GM12878 (cell line): Measurements from ENCODE around the gene AIRE. TPM values are rescaled to one million over a fixed set of nuclear protein-coding genes. Genes with fewer than 3 reads are reported as not detected.

ENCODE experiments used
- ATAC-seq: fragments of 200-7000 bp; cut with Tn5 transposase; 3 replicates; pipeline ENCODE4 v1.9.1; 2020; ENCODE audit warnings: mild to moderate bottlenecking, moderate library complexity
- BruUV-seq: library from RNA; stranded (reverse); fragments of 400-500 nt; replicated peaks from 2 replicates; lab custom pipeline; 2021; lab: Mats Ljungman, UMichigan
- CTCF ChIA-PET: fragments of 300-600 bp; sonication (Branson Sonifier 250); formaldehyde crosslinking; extraction: SDS; loops from one replicate; lab custom pipeline; 2021; ENCODE audit warnings: inconsistent platforms; lab: Yijun Ruan, JAX
- POLR2A ChIA-PET: fragments of 350-600 bp; formaldehyde crosslinking; extraction: SDS; loops from one replicate; lab custom pipeline; 2021; ENCODE audit warnings: inconsistent platforms; lab: Charles Lee
- RAD21 ChIA-PET: fragments of 300-600 bp; sonication (Branson Sonifier 250); formaldehyde crosslinking; loops from one replicate; lab custom pipeline; 2023; ENCODE audit warnings: antibody characterized with exemption; ENCODE audit not compliant: unreplicated experiment; lab: Charles Lee
- SMC1A ChIA-PET: fragments of 300-600 bp; sonication (Branson Sonifier 250); formaldehyde crosslinking; loops from one replicate; lab custom pipeline; 2023; ENCODE audit not compliant: unreplicated experiment, uncharacterized antibody; lab: Charles Lee
- DNase-seq: peaks from one replicate; pipeline ENCODE4 v3.0.0-alpha.2; 2011; ENCODE audit warnings: low read depth, low spot score
- FAIRE-seq: peaks from 3 replicates; lab custom pipeline; 2011; peaks lifted over from hg19 to GRCh38; lab: Jason Lieb, UNC
- H2AFZ ChIP-seq: 2 replicates; pipeline ENCODE4 v1.6.0; 2011; ENCODE audit warnings: low read depth, low read length, control low read depth; ENCODE audit not compliant: control insufficient read depth
- H3K27ac ChIP-seq: 2 replicates; pipeline ENCODE4 v1.5.1; 2011; ENCODE audit warnings: control low read depth; ENCODE audit not compliant: control insufficient read depth, insufficient read depth
- H3K27me3 ChIP-seq, 2 experiments: replicated peaks in 1 of 2; 2 replicates each; pipeline versions ENCODE4 v1.6.0 to v1.6.1; 2011; ENCODE audit warnings: low read length in 1 of 2; ENCODE audit not compliant: control insufficient read depth in 2 of 2, insufficient read depth in 2 of 2
- H3K36me3 ChIP-seq, 2 experiments: 2 replicates each; pipeline ENCODE4 v1.5.1; 2011; ENCODE audit warnings: low read length in 1 of 2; ENCODE audit not compliant: control insufficient read depth in 2 of 2, insufficient read depth in 2 of 2
- H3K4me1 ChIP-seq: 2 replicates; pipeline ENCODE4 v1.6.1; 2011; ENCODE audit warnings: mild to moderate bottlenecking, low read length, moderate library complexity, mixed read lengths; ENCODE audit not compliant: control insufficient read depth, insufficient read depth
- H3K4me2 ChIP-seq: 2 replicates; pipeline ENCODE4 v1.6.0; 2011; ENCODE audit warnings: control low read depth; ENCODE audit not compliant: control insufficient read depth, insufficient read depth
- H3K4me3 ChIP-seq: fragments of 200-600 bp; sonication (generic); 2 replicates; pipeline ENCODE4 v1.5.1; 2016
- H3K79me2 ChIP-seq: 2 replicates; pipeline ENCODE4 v1.6.0; 2011; ENCODE audit warnings: low read length; ENCODE audit not compliant: control insufficient read depth, insufficient read depth
- H3K9ac ChIP-seq: 2 replicates; pipeline ENCODE4 v1.8.0; 2011; ENCODE audit warnings: low read length, control low read depth, mixed read lengths; ENCODE audit not compliant: control insufficient read depth, insufficient read depth
- H3K9me3 ChIP-seq: replicated peaks from 3 replicates; pipeline ENCODE4 v1.5.1; 2011; ENCODE audit warnings: mild to moderate bottlenecking, low read length; ENCODE audit not compliant: control insufficient read depth, insufficient read depth
- H4K20me1 ChIP-seq: 2 replicates; pipeline ENCODE4 v1.6.0; 2011; ENCODE audit not compliant: control insufficient read depth, insufficient read depth
- BHLHE40 ChIP-seq, 2 experiments: fragments of 450-650 bp in 1 of 2; IDR thresholded peaks; 2 replicates each; pipeline ENCODE4 v1.6.1; 2011 to 2017; ENCODE audit warnings: low read depth in 2 of 2, borderline replicate concordance in 1 of 2, improper control_type of control experiment in 1 of 2, low read length in 1 of 2, mild to moderate bottlenecking in 1 of 2
- CHD4 ChIP-seq: fragments of 200-600 bp; sonication (generic); IDR thresholded peaks from 2 replicates; pipeline ENCODE4 v1.6.1; 2016; ENCODE audit warnings: mild to moderate bottlenecking
- ELK1 ChIP-seq: IDR thresholded peaks from 2 replicates; pipeline ENCODE4 v1.6.1; 2012; ENCODE audit warnings: low read depth, low read length, improper control_type of control experiment
- GABPA ChIP-seq: IDR thresholded peaks from 2 replicates; pipeline ENCODE4 v1.6.1; 2014; ENCODE audit warnings: antibody characterized with exemption, low read depth, mild to moderate bottlenecking, inconsistent platforms
- GATAD2B ChIP-seq: fragments of 450-650 bp; conservative IDR thresholded peaks from 2 replicates; pipeline ENCODE4 v1.6.1; 2017; ENCODE audit warnings: low read depth, mild to moderate bottlenecking, moderate library complexity
- IKZF1 ChIP-seq: fragments of 450-650 bp; conservative IDR thresholded peaks from 2 replicates; pipeline ENCODE4 v1.6.1; 2017; ENCODE audit warnings: antibody characterized with exemption, mild to moderate bottlenecking
- KAT2A ChIP-seq: conservative IDR thresholded peaks from 2 replicates; pipeline ENCODE4 v1.6.1; 2011; ENCODE audit warnings: low read depth, low read length; ENCODE audit not compliant: control insufficient read depth
- MEF2B ChIP-seq: fragments of 450-650 bp; IDR thresholded peaks from 2 replicates; pipeline ENCODE4 v1.6.1; 2018; ENCODE audit warnings: mild to moderate bottlenecking, moderate library complexity; ENCODE audit not compliant: partially characterized antibody, poor library complexity, severe bottlenecking
- MTA2 ChIP-seq: fragments of 450-650 bp; IDR thresholded peaks from 2 replicates; pipeline ENCODE4 v1.6.1; 2016; ENCODE audit warnings: low read depth, mild to moderate bottlenecking, moderate library complexity
- MTA3 ChIP-seq: IDR thresholded peaks from 2 replicates; pipeline ENCODE4 v1.6.1; 2012; ENCODE audit warnings: low read length, inconsistent platforms, borderline replicate concordance
- NFIC ChIP-seq: IDR thresholded peaks from 2 replicates; pipeline ENCODE4 v1.6.1; 2012; ENCODE audit warnings: low read depth, mild to moderate bottlenecking, inconsistent platforms, low read length, moderate library complexity
- NFXL1 ChIP-seq: fragments of 450-650 bp; IDR thresholded peaks from 2 replicates; pipeline ENCODE4 v1.6.1; 2017; ENCODE audit warnings: antibody characterized with exemption, mild to moderate bottlenecking, borderline replicate concordance
- NR2C1 ChIP-seq: fragments of 450-650 bp; IDR thresholded peaks from 2 replicates; pipeline ENCODE4 v1.6.1; 2017; ENCODE audit warnings: antibody characterized with exemption, mild to moderate bottlenecking, moderate library complexity
- PAX5 ChIP-seq: IDR thresholded peaks from 2 replicates; pipeline ENCODE4 v1.6.1; 2011; ENCODE audit warnings: low read depth, low read length, borderline replicate concordance
- POU2F2 ChIP-seq: IDR thresholded peaks from 3 replicates; pipeline ENCODE4 v1.6.1; 2011; ENCODE audit warnings: low read depth, mild to moderate bottlenecking, low read length, borderline replicate concordance
- RAD51 ChIP-seq: fragments of 450-650 bp; IDR thresholded peaks from 2 replicates; pipeline ENCODE4 v1.6.1; 2016; ENCODE audit warnings: moderate library complexity, mild to moderate bottlenecking, inconsistent platforms
- RFX5 ChIP-seq: IDR thresholded peaks from 2 replicates; pipeline ENCODE4 v1.6.1; 2011; ENCODE audit warnings: low read depth, low read length, improper control_type of control experiment
- SREBF1 ChIP-seq: IDR thresholded peaks from 2 replicates; pipeline ENCODE4 v1.6.1; 2012; ENCODE audit warnings: mild to moderate bottlenecking, low read length
- TCF12 ChIP-seq: IDR thresholded peaks from 2 replicates; pipeline ENCODE4 v1.6.1; 2011; ENCODE audit warnings: low read depth, mild to moderate bottlenecking, low read length
- YY1 ChIP-seq: IDR thresholded peaks from 2 replicates; pipeline ENCODE4 v1.6.1; 2011; ENCODE audit warnings: low read depth, mild to moderate bottlenecking, low read length
- ZNF274 ChIP-seq: IDR thresholded peaks from one replicate; pipeline ENCODE4 v1.8.0; 2011; ENCODE audit not compliant: insufficient read length, insufficient read depth
- ZZZ3 ChIP-seq: IDR thresholded peaks from 2 replicates; pipeline ENCODE4 v1.6.1; 2011; ENCODE audit warnings: low read depth; ENCODE audit not compliant: control insufficient read depth, insufficient read length
- WGBS: methylation state at CpG from one replicate; pipeline ENCODE4 v1.1.6; 2016; ENCODE audit warnings: low lambda C conversion rate; ENCODE audit not compliant: insufficient replicate concordance, insufficient coverage; ENCODE audit errors: missing lambda C conversion rate; 5-methylcytosine and 5-hydroxymethylcytosine counted together
- in situ Hi-C: fragments of 300-500 bp; cut with MboI; formaldehyde crosslinking; loops from 9 replicates; pipeline ENCODE4 v1.14.3; 2018; ENCODE audit warnings: mixed read lengths
- intact Hi-C: fragments of 100-400 bp; cut with micrococcal nuclease; formaldehyde crosslinking; loops from one replicate; pipeline ENCODE4 v1.14.2; 2022; ENCODE audit not compliant: unreplicated experiment
- polyA plus RNA-seq, 11 experiments: library from polyadenylated mRNA; depleted of rRNA in 4 of 11; unstranded in 6 of 11; stranded (reverse) in 5 of 11; fragments of >200 nt; fragmentation: Nextera tagmentation in 4 of 11; fragmentation: Illumina TruSeq in 1 of 11; extraction: Ambion mirVana in 4 of 11; extraction: Trizol in 1 of 11; gene quantifications; 1 replicate in 1 of 11; 2 replicates in 10 of 11; pipeline versions ENCODE4 v1.2.1 to v1.2.3, GENCODE V29; 2011 to 2016; ENCODE audit warnings: inconsistent platforms in 2 of 11, missing spikeins in 2 of 11, low read depth in 1 of 11
- total RNA-seq, 4 experiments: library from RNA; depleted of rRNA in 3 of 4; stranded (reverse); fragments of >200 nt in 3 of 4; fragmentation: Illumina TruSeq in 1 of 4; extraction: Trizol in 1 of 4; gene quantifications; 2 replicates each; pipeline versions ENCODE4 v1.2.1 to v1.2.3, GENCODE V29; 2013 to 2021
- TF ChIP-seq, protein P1 (sequence below): fragments of 450-650 bp; IDR thresholded peaks from 2 replicates; pipeline ENCODE4 v1.6.1; 2016; ENCODE audit warnings: mild to moderate bottlenecking

The AIRE gene
- total and polyA plus RNA-seq, 10 of the 15 experiments (the other 5 are each of a cell fraction or from before 2014, with no cell fraction given), result 0.05 to 0.10 TPM; not detected in 8

GRCh38 chr21:44299085-44299457 lies 13.4 kb downstream of the AIRE start (continued):
- TF ChIP-seq CHD4, result no peak
- peak in 1 of 2 experiments; percentile 72; a peak in 2 of 4 replicates for TF ChIP-seq BHLHE40 (IDR thresholded peaks at IDR 0.05; ENCODE audit: borderline replicate concordance in 1 of 2, low read depth in 2 of 2, low read length in 1 of 2)
- no peak for TF ChIP-seq ZZZ3

DNA sequence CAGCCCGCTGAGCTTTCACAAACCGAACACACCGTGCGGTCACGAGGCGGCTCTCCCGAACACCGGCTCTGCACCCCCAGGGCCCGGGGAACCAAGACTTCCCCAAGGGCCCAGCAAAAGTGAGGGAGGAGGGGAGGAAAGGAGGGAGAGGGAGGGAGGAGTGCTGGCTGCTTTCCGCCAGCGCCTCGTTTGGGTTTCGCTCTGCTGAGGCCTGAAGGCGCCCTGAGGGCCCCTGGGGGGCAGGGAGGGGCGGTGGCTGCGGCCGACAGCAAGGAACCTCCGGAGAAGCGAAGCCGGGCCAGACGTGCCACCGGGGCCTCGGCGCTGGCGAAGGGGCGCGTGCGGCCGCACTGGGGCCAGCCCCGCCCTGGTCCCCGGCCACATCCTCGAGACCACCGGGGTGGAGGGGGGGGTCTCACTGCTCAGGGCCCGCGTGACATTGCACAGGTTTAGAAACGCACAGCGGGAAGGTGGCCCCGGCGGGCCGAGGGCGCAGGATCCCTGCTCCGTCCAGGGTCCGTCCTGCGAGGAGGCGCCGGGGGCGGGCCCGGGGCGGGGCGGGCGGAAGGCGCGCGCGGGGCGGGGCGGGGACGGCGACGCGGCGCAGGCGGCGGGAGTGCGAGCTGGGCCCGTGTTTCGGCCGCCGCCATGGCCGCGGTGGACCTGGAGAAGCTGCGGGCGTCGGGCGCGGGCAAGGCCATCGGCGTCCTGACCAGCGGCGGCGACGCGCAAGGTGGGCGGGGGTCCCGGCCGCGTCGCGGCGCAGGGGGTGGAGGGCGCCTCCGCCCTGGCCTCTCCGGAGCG lies 14.0 kb downstream of the AIRE start, which contains the start of gene PFKL:
TSS of gene PFKL (plus strand) at position 596 of the 804 bp plus-strand sequence. CDS start at position 649, 53 bp downstream.
- peak within 1 kb of the TSS; percentile 95 for H3K27ac ChIP-seq
- peak within 1 kb of the TSS; percentile 99 for H3K4me2 ChIP-seq
- SMC1A ChIA-PET, result no interaction called here
- FAIRE-seq, result no peak
- H3K27me3 ChIP-seq, result no peaks in the 10 kb centered on the region
- no TSS peak for BruUV-seq
- H3K4me1 ChIP-seq, result peaks cover 45% of the 10 kb centered on the region
- no peaks in the 10 kb centered on the region for H3K36me3 ChIP-seq
- CTCF ChIA-PET, result interaction anchor here (1.0 kb wide), 2 partner anchors 18 to 32 kb away, joined by 3 read pairs; no protein-coding TSS in a partner anchor
- POLR2A ChIA-PET, result interaction anchor here (1.0 kb wide), 1 partner anchor 39 kb away, joined by 3 read pairs; the partner anchor contains the start of gene CFAP410
- no peaks in the 10 kb centered on the region for H4K20me1 ChIP-seq
- H2AFZ ChIP-seq, result peak within 1 kb of the TSS; percentile 62
- RAD21 ChIA-PET, result no interaction called here
- peak within 1 kb of the TSS; percentile 96 for H3K4me3 ChIP-seq
- H3K9me3 ChIP-seq, result no peaks in the 10 kb centered on the region
- H3K9ac ChIP-seq, result peak within 1 kb of the TSS; percentile 87
- peak; percentile 67 for ATAC-seq
- DNase-seq, result peak; percentile 59
- peaks cover 51% of the 10 kb centered on the region for H3K79me2 ChIP-seq
- in situ Hi-C loops (no loop called here), intact Hi-C loops (no loop called here)
- WGBS, result under 1% methylated on average over 32 of the region's 94 CpGs
- peak; percentile 13; the same call in 1 of the 3 replicates for TF ChIP-seq POU2F2
- TF ChIP-seq PAX5, result peak; percentile 67; the same call in 1 of the 2 replicates
- TF ChIP-seq NR2C1, result no peak
- 0 out of 2 replicates have a peak, but pooled peaks have one; percentile 20 for TF ChIP-seq TCF12
- no peak for TF ChIP-seq ZNF274
- peak; percentile 82 for TF ChIP-seq YY1
- TF ChIP-seq, protein P1, sequence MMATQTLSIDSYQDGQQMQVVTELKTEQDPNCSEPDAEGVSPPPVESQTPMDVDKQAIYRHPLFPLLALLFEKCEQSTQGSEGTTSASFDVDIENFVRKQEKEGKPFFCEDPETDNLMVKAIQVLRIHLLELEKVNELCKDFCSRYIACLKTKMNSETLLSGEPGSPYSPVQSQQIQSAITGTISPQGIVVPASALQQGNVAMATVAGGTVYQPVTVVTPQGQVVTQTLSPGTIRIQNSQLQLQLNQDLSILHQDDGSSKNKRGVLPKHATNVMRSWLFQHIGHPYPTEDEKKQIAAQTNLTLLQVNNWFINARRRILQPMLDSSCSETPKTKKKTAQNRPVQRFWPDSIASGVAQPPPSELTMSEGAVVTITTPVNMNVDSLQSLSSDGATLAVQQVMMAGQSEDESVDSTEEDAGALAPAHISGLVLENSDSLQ, result peak; percentile 5; the same call in 1 of the 2 replicates
- TF ChIP-seq NFIC, result no peak
- peak; percentile 94 for TF ChIP-seq IKZF1
- TF ChIP-seq NFXL1, result peak; percentile 70; the same call in 1 of the 2 replicates
- TF ChIP-seq RAD51, result no peak
- no peak for TF ChIP-seq ELK1
- no peak for TF ChIP-seq RFX5
- TF ChIP-seq MTA2, result peak; percentile 46; the same call in 1 of the 2 replicates
- peak; percentile 81 for TF ChIP-seq MEF2B
- no peak for TF ChIP-seq SREBF1
- TF ChIP-seq GATAD2B, result peak; percentile 94
- no peak for TF ChIP-seq KAT2A
- no peak for TF ChIP-seq MTA3
- no peak for TF ChIP-seq GABPA
